Effector memory CD4-positive, alpha-beta T cell (primary cell): ENCODE measurements around the gene DNAAF8.

Source experiments
- DNase-seq, 3 donors: peaks; one replicate each; pipeline ENCODE4 v3.0.0-alpha.2; 2020
- H3K27ac ChIP-seq: 2 replicates; pipeline ENCODE4 v1.7.0; 2013; ENCODE audit warnings: mild to moderate bottlenecking, low read length, moderate library complexity; ENCODE audit not compliant: insufficient read depth, poor library complexity, severe bottlenecking
- H3K27me3 ChIP-seq: replicated peaks from 2 replicates; pipeline ENCODE4 v1.7.0; 2013; ENCODE audit warnings: mild to moderate bottlenecking, low read length; ENCODE audit not compliant: insufficient read depth, control insufficient read depth, poor library complexity, severe bottlenecking
- H3K36me3 ChIP-seq: 2 replicates; pipeline ENCODE4 v1.7.0; 2013; ENCODE audit warnings: mild to moderate bottlenecking, low read length, moderate library complexity; ENCODE audit not compliant: control insufficient read depth, insufficient read depth
- H3K4me1 ChIP-seq: 2 replicates; pipeline ENCODE4 v1.7.0; 2013; ENCODE audit warnings: low read length, mild to moderate bottlenecking; ENCODE audit not compliant: control insufficient read depth, insufficient read depth, poor library complexity, severe bottlenecking
- H3K4me3 ChIP-seq: 2 replicates; pipeline ENCODE4 v1.7.0; 2013; ENCODE audit warnings: low read length, low read depth, mild to moderate bottlenecking; ENCODE audit not compliant: insufficient read depth, poor library complexity, severe bottlenecking
- H3K9me3 ChIP-seq: 2 replicates; pipeline ENCODE4 v1.7.0; 2013; ENCODE audit warnings: mild to moderate bottlenecking, low read length, moderate library complexity; ENCODE audit not compliant: control insufficient read depth

Gene DNAAF8

DNA sequence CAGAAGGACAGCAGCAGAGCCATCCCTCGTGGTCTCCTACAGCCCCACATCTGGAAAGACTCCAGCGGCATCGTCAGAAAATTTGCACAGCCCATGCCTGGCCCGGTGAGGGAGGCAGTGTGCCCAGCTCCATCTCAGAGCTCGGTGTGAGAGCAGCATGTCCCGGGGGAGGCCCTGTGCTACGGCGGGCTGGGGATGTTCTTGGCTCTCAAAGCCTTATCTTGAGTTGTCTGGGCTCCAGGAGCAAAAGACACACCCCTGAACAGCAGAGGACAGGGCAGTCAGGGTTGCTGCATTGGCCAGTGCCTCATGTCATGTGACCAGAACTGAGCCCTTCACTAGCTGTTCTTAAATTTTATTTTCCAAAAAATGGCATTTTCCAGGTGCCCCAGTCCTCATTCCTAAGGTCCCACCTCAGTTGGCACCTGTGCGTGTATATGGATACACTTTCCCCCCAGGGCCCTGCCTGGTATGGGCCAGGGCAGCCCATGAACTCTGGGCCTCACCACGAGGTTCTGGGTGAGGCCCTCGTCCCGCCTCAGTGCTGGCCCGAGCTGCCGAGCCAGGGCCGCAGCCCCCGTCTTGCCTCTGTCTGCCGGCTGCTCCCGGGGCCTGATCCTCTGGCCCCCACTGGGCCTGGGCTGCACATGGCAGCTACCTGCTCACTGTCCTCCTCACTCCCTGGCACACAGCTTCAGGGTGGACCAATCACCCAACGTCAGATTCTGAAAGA is 38.0 kb upstream of the DNAAF8 start:
- no peak for DNase-seq
- Histone ChIP-seq H3K4me3 (no peak overlapping the region), H3K27me3 (no peaks in the 10 kb centered on the region), H3K9me3 (no peaks in the 10 kb centered on the region), H3K27ac (no peak overlapping the region), H3K4me1 (peaks cover 20% of the 10 kb centered on the region), H3K36me3 (peaks cover 56% of the 10 kb centered on the region)

- no peak for DNase-seq
- Histone ChIP-seq H3K4me3 (no peak overlapping the region), H3K4me1 (peaks cover 20% of the 10 kb centered on the region), H3K9me3 (no peaks in the 10 kb centered on the region), H3K27ac (no peak overlapping the region), H3K27me3 (no peaks in the 10 kb centered on the region), H3K36me3 (peaks cover 64% of the 10 kb centered on the region)
Measured at GRCh38 chr16:4696905-4697847, 37.2 kb upstream of the DNAAF8 start.

- Histone ChIP-seq H3K36me3 (peaks cover 67% of the 10 kb centered on the region), H3K9me3 (no peaks in the 10 kb centered on the region), H3K27me3 (no peaks in the 10 kb centered on the region), H3K4me3 (no peak overlapping the region), H3K4me1 (peaks cover 13% of the 10 kb centered on the region), H3K27ac (no peak overlapping the region)
- DNase-seq = no peak
Measured at GRCh38 chr16:4697848-4698291, 36.5 kb upstream of the DNAAF8 start.

GRCh38 chr16:4698321-4699045 is 35.9 kb upstream of the DNAAF8 start:
- H3K27ac ChIP-seq = no peak overlapping the region
- H3K36me3 ChIP-seq = peaks cover 67% of the 10 kb centered on the region
- no peaks in the 10 kb centered on the region for H3K27me3 ChIP-seq
- H3K4me3 ChIP-seq = no peak overlapping the region
- DNase-seq = no peak
- no peaks in the 10 kb centered on the region for H3K9me3 ChIP-seq
- H3K4me1 ChIP-seq = peaks cover 10% of the 10 kb centered on the region

DNA sequence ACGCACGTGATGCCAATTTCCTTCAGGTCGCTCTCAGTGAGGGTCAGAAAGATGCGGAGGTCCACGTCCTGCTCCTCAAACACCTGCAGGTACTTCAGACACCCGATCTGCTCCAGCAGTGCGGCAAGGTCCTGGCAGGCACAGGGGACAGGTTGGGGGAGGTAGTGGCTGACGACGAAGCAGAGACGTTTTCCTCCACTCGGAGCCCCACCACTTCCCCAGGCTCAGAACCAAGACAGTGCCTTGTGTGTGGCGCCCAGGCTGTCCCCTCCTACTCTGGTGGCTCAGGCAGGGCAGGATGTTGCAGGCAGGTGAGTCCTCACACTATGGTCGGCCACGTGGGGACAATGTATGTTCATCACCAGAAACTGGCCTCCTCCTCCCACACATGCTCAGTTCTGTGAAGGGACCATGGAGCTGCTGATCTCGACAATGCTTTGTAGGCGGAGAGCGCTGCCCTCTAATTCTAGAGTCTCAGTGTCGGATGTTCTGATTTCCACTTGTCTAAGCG is 35.2 kb upstream of the DNAAF8 start:
- Histone ChIP-seq H3K36me3 (peaks cover 67% of the 10 kb centered on the region), H3K27ac (no peak overlapping the region), H3K27me3 (no peaks in the 10 kb centered on the region), H3K4me1 (peaks cover 9% of the 10 kb centered on the region), H3K4me3 (no peak overlapping the region), H3K9me3 (no peaks in the 10 kb centered on the region)
- DNase-seq = no peak

DNA sequence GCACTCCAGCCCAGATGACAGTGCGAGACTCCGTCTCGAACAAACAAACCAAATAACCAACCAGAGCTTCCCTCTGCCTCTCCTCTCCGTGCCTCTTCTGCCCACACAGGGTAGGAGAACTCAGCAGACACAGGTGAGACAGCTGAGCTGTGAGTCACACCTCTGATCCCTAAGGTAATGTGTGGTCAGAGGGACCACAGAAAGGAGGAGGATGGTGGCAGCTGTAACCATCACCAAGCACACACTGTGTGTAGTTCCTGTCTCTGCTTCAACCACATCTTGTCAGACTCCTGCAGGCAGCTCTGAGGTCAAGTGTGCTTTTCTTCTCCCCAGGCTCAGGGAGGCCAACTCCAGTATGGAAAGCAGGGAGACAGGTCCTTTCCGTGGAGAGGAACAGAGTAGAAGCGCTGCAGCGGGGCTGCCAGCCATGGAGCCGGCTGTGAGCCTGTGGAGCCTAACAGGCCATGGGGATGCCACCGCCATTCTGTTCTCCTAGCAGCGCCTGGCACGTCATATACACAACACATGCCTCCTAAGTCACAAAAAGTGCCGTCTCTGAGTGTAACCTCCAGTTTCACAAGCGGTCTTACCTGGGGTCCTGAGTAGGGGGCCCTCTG is 33.8 kb upstream of the DNAAF8 start:
- Histone ChIP-seq H3K27me3 (no peaks in the 10 kb centered on the region), H3K27ac (no peak overlapping the region), H3K9me3 (no peaks in the 10 kb centered on the region), H3K4me1 (no peaks in the 10 kb centered on the region), H3K4me3 (no peak overlapping the region), H3K36me3 (peaks cover 68% of the 10 kb centered on the region)
- no peak for DNase-seq

- no peaks in the 10 kb centered on the region for H3K9me3 ChIP-seq
- H3K4me1 ChIP-seq = no peaks in the 10 kb centered on the region
- H3K27me3 ChIP-seq = no peaks in the 10 kb centered on the region
- H3K27ac ChIP-seq = no peak overlapping the region
- no peak for DNase-seq
- no peak overlapping the region for H3K4me3 ChIP-seq
- H3K36me3 ChIP-seq = peaks cover 61% of the 10 kb centered on the region
Measured at GRCh38 chr16:4700997-4701743, 33.2 kb upstream of the DNAAF8 start.

DNA sequence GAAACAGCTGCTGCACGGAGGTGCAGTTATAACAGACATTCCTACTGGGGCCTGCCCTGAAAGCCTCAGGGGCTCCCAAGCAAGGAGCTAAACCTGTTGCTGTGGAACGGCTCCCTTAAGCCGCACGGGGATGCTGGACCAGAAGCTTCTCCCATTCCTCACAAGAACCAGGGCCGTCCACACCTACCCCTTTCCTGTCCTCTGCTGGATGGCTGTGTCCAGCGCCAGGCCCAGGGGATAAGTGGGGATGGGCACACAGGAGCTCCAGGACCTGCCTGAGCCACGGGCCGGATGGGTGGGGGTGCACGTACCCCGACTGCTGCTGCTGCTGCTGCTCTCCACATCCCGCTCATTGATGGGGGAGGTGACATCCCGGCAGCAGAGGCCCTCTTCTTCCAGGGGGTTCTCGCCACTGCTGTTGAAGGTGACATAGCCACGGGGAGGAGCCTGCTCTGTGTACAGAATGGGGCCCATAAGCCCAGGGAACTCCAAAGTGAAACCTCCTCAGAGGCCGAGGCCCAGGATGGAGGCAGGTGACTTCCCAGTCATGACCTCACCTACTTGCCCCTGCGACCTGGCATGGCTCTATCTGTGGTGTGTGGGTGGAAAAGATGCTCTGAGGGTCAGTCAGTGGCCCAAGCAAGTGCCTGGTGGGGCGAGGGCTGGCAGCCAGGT is 32.4 kb upstream of the DNAAF8 start:
- no peaks in the 10 kb centered on the region for H3K9me3 ChIP-seq
- no peak overlapping the region for H3K27ac ChIP-seq
- no peaks in the 10 kb centered on the region for H3K4me1 ChIP-seq
- H3K27me3 ChIP-seq = no peaks in the 10 kb centered on the region
- no peak for DNase-seq
- H3K4me3 ChIP-seq = no peak overlapping the region
- H3K36me3 ChIP-seq = peaks cover 57% of the 10 kb centered on the region

GRCh38 chr16:4702466-4702808 is 31.9 kb upstream of the DNAAF8 start:
- no peaks in the 10 kb centered on the region for H3K9me3 ChIP-seq
- H3K4me3 ChIP-seq = no peak overlapping the region
- H3K4me1 ChIP-seq = no peaks in the 10 kb centered on the region
- no peak overlapping the region for H3K27ac ChIP-seq
- H3K36me3 ChIP-seq = peaks cover 52% of the 10 kb centered on the region
- no peak for DNase-seq
- no peaks in the 10 kb centered on the region for H3K27me3 ChIP-seq
